HCT116 (cell line): ENCODE data around the gene SETD1A. TPM values are rescaled to one million over a fixed set of nuclear protein-coding genes. Genes with fewer than 3 reads are reported as not detected.

Experiments
- ATAC-seq: fragments of 200-7000 bp; cut with Tn5 transposase; 2 replicates; pipeline ENCODE4 v1.9.1; 2020; ENCODE audit warnings: mild to moderate bottlenecking, moderate library complexity
- BruUV-seq: library from RNA; stranded (reverse); fragments of 400-500 nt; replicated peaks from 2 replicates; lab custom pipeline; 2021; lab: Mats Ljungman, UMichigan
- CTCF ChIA-PET: fragments of 300-600 bp; sonication (Branson Sonifier 250); formaldehyde crosslinking; loops from one replicate; lab custom pipeline; 2021; ENCODE audit warnings: antibody characterized with exemption; lab: Charles Lee
- POLR2A ChIA-PET: fragments of 300-600, 350-600 bp; sonication (Branson Sonifier 250); formaldehyde crosslinking; loops from one replicate; lab custom pipeline; 2021; ENCODE audit warnings: antibody characterized with exemption; lab: Charles Lee
- RAD21 ChIA-PET, 2 experiments: fragments of 300-600 bp; sonication (Branson Sonifier 250); formaldehyde crosslinking; loops; one replicate each; lab custom pipeline; 2023; ENCODE audit warnings: low total read pairs in 2 of 2; ENCODE audit not compliant: uncharacterized antibody in 2 of 2, unreplicated experiment in 2 of 2, low non-redundant PET in 1 of 2; lab: Charles Lee
- DNase-seq: peaks from one replicate; pipeline ENCODE4 v3.0.0-alpha.2; 2010; ENCODE audit warnings: low read depth, low spot score
- H2AFZ ChIP-seq: fragments of 200-600 bp; shearing (Covaris generic), sonication (generic); 2 replicates; pipeline ENCODE4 v1.6.1; 2017; ENCODE audit warnings: low read depth, mixed run types, mixed read lengths, antibody characterized with exemption, low read length; ENCODE audit not compliant: poor library complexity, severe bottlenecking
- H3K27ac ChIP-seq: 2 replicates; pipeline ENCODE4 v1.5.1; 2012; ENCODE audit warnings: low read depth, low read length
- H3K27me3 ChIP-seq: fragments of 200-600 bp; sonication (generic); 2 replicates; pipeline ENCODE4 v1.6.1; 2016; ENCODE audit warnings: mixed run types, low read length, mixed read lengths; ENCODE audit not compliant: insufficient read depth
- H3K36me3 ChIP-seq, 2 experiments: fragments of 200-500 bp in 1 of 2; fragments of 200-600 bp in 1 of 2; sonication (Bioruptor generic) in 1 of 2; sonication (generic) in 1 of 2; 2 replicates each; pipeline versions ENCODE4 v1.5.1 to v1.6.1; 2014 to 2016; ENCODE audit warnings: low read length in 2 of 2, inconsistent platforms in 1 of 2, mixed read lengths in 1 of 2, mixed run types in 1 of 2; ENCODE audit not compliant: insufficient read depth in 2 of 2, control insufficient read depth in 1 of 2
- H3K4me1 ChIP-seq, 2 experiments: fragments of 200-600 bp in 1 of 2; sonication (generic) in 1 of 2; 2 replicates each; pipeline versions ENCODE4 v1.5.1 to v1.6.1; 2012 to 2017; ENCODE audit warnings: low read length in 2 of 2, inconsistent platforms in 1 of 2, mild to moderate bottlenecking in 1 of 2, mixed read lengths in 1 of 2, mixed run types in 1 of 2, moderate library complexity in 1 of 2; ENCODE audit not compliant: insufficient read depth in 2 of 2, control insufficient read depth in 1 of 2
- H3K4me2 ChIP-seq: fragments of 200-600 bp; sonication (generic); 2 replicates; pipeline ENCODE4 v1.6.1; 2017; ENCODE audit warnings: mixed run types, low read length, mixed read lengths
- H3K4me3 ChIP-seq, 2 experiments: fragments of 200-600 bp in 1 of 2; sonication (generic) in 1 of 2; replicated peaks in 1 of 2; 2 replicates each; pipeline ENCODE4 v1.5.1; 2011 to 2016; ENCODE audit warnings: low read length in 2 of 2, control low read depth in 1 of 2, low read depth in 1 of 2, mild to moderate bottlenecking in 1 of 2, mixed read lengths in 1 of 2, mixed run types in 1 of 2
- H3K79me2 ChIP-seq: fragments of 200-600 bp; sonication (generic); 2 replicates; pipeline ENCODE4 v1.6.1; 2017; ENCODE audit warnings: mild to moderate bottlenecking, mixed run types, low read length, moderate library complexity, mixed read lengths; ENCODE audit not compliant: insufficient read depth
- H3K9ac ChIP-seq: fragments of 200-600 bp; sonication (generic); 2 replicates; pipeline ENCODE4 v1.6.1; 2016; ENCODE audit warnings: low read length, mixed read lengths
- H3K9me2 ChIP-seq: fragments of 200-600 bp; sonication (generic), shearing (Covaris generic); 2 replicates; pipeline ENCODE4 v1.6.1; 2017; ENCODE audit warnings: mixed run types, mild to moderate bottlenecking, moderate library complexity; ENCODE audit not compliant: insufficient read depth
- H3K9me3 ChIP-seq, 2 experiments: fragments of 200-500 bp in 1 of 2; fragments of 200-600 bp in 1 of 2; sonication (Bioruptor generic) in 1 of 2; sonication (generic) in 1 of 2; 2 replicates each; pipeline ENCODE4 v1.6.1; 2014 to 2017; ENCODE audit warnings: low read length in 2 of 2, mixed read lengths in 2 of 2, inconsistent platforms in 1 of 2, low read depth in 1 of 2, mild to moderate bottlenecking in 1 of 2, mixed run types in 1 of 2, moderate library complexity in 1 of 2; ENCODE audit not compliant: control insufficient read depth in 1 of 2, insufficient read depth in 1 of 2
- H4K20me1 ChIP-seq: fragments of 200-600 bp; sonication (generic), shearing (Covaris generic); 2 replicates; pipeline ENCODE4 v1.6.1; 2017; ENCODE audit warnings: mixed run types, mild to moderate bottlenecking, moderate library complexity; ENCODE audit not compliant: insufficient read depth
- CBX3 ChIP-seq: IDR thresholded peaks from 2 replicates; pipeline ENCODE4 v1.6.1; 2012; ENCODE audit warnings: low read depth
- CEBPB ChIP-seq: IDR thresholded peaks from 2 replicates; pipeline ENCODE4 v1.6.1; 2012; ENCODE audit warnings: low read depth
- CTCF ChIP-seq, 3 experiments: fragments of 200-600 bp in 1 of 3; sonication (generic) in 1 of 3; IDR thresholded peaks in 2 of 3; conservative IDR thresholded peaks in 1 of 3; 2 replicates each; pipeline ENCODE4 v1.5.1; 2012 to 2017; ENCODE audit warnings: low read depth in 2 of 3, low read length in 2 of 3, antibody characterized with exemption in 1 of 3, borderline replicate concordance in 1 of 3, control low read depth in 1 of 3, mild to moderate bottlenecking in 1 of 3, mixed read lengths in 1 of 3, mixed run types in 1 of 3, moderate library complexity in 1 of 3; ENCODE audit not compliant: insufficient read depth in 1 of 3
- EGR1 ChIP-seq: IDR thresholded peaks from 2 replicates; pipeline ENCODE4 v1.6.1; 2012; ENCODE audit warnings: low read depth
- ELF1 ChIP-seq: IDR thresholded peaks from 2 replicates; pipeline ENCODE4 v1.6.1; 2012; ENCODE audit warnings: low read depth, borderline replicate concordance
- EZH2phosphoT487 ChIP-seq: fragments of 200-600 bp; IDR thresholded peaks from 2 replicates; pipeline ENCODE4 v1.6.1; 2018; ENCODE audit warnings: antibody characterized with exemption, borderline replicate concordance
- JUND ChIP-seq: IDR thresholded peaks from 2 replicates; pipeline ENCODE4 v1.6.1; 2012
- POLR2A ChIP-seq: IDR thresholded peaks from 2 replicates; pipeline ENCODE4 v1.7.0; 2011; ENCODE audit warnings: borderline replicate concordance; ENCODE audit not compliant: insufficient read depth, insufficient read length; ENCODE audit errors: extremely low read depth
- SIN3A ChIP-seq: IDR thresholded peaks from 2 replicates; pipeline ENCODE4 v1.6.1; 2012; ENCODE audit warnings: low read depth
- TCF7L2 ChIP-seq: IDR thresholded peaks from 2 replicates; pipeline ENCODE4 v1.7.0; 2011; ENCODE audit warnings: borderline replicate concordance, inconsistent platforms; ENCODE audit not compliant: insufficient read depth, insufficient read length; ENCODE audit errors: extremely low read depth
- ZFX ChIP-seq: fragments of 450-650 bp; IDR thresholded peaks from 2 replicates; pipeline ENCODE4 v1.6.1; 2017
- intact Hi-C: fragments of 100-400 bp; cut with micrococcal nuclease; formaldehyde crosslinking; loops from 2 replicates; pipeline ENCODE4 v1.10.0; 2022
- total RNA-seq: library from RNA; stranded (reverse); gene quantifications from one replicate; pipeline ENCODE4 v1.2.1, GENCODE V29; 2021; ENCODE audit not compliant: unreplicated experiment
- TF ChIP-seq, protein P1 (sequence below): IDR thresholded peaks from 2 replicates; pipeline ENCODE4 v1.6.1; 2012

The SETD1A gene
- total RNA-seq, 1 experiment from 2014 or later: 26.9 TPM

DNA sequence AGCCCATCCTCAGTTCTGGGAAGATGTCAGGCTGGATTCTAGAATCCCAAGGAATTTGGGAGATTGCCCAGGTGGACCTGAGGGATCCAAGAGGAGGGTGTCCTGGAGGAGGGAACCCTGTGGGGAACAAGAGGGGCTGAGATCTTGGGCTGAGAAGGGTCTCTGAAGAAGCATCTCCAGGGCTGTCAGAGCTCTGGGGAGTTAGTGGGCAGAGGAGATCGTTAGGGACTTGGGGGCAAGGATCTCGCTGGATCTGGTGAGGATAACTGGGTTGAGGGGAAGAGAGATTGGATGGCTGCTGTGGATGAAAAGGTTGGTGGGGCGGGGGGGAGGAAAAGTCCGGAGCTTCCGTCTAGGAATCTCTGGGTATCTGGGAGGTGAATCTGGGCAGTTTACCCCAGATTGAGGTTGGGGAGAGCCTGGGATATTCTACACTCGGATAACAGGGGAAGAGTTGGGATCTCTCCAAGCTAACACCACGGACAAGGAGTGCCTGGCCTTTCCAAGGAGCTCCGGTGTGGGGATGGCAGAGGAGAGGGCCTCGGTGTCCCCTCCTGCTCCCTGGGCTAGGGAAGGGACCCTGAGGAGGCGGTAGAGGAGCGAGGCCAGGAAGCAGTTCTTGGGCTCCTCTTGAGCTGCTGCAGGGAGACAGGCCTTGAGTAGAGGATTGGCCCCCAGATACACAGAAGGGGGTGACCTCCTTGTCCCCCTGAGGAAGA lies 32.5 kb upstream of the SETD1A start (continued):
- TF ChIP-seq CTCF (IDR thresholded peaks at IDR 0.05 in 2 of 3, conservative IDR thresholded peaks at IDR 0.05 in 1 of 3; ENCODE audit: borderline replicate concordance in 1 of 3, insufficient read depth in 1 of 3, low read depth in 2 of 3, low read length in 2 of 3) (no peak), EZH2phosphoT487 (no peak), CBX3 (no peak)

- H3K9ac ChIP-seq: no peak overlapping the region
- no peaks in the 10 kb centered on the region for H3K9me2 ChIP-seq
- intact Hi-C loops: no loop called here
- peaks cover 0 to 8% of the 10 kb centered on the region in 2 experiments; a peak in 3 of 4 replicates for H3K36me3 ChIP-seq
- H3K4me1 ChIP-seq: peaks cover 11 to 25% of the 10 kb centered on the region in 2 experiments; a peak in 3 of 4 replicates
- peak overlapping the region; percentile 95; the same call in 1 of the 2 replicates for H3K4me2 ChIP-seq
- no peak for TF ChIP-seq TCF7L2
- TF ChIP-seq SIN3A: no peak
- no peak for TF ChIP-seq CEBPB
- no peak for TF ChIP-seq JUND
- TF ChIP-seq ELF1: no peak
- TF ChIP-seq POLR2A: no peak
- no peak for TF ChIP-seq ZFX
- TF ChIP-seq, protein P1, sequence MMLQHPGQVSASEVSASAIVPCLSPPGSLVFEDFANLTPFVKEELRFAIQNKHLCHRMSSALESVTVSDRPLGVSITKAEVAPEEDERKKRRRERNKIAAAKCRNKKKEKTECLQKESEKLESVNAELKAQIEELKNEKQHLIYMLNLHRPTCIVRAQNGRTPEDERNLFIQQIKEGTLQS: no peak
- no peak for TF ChIP-seq EGR1
- no peaks in the 10 kb centered on the region for H3K27me3 ChIP-seq
- no peaks in the 10 kb centered on the region for H4K20me1 ChIP-seq
- ATAC-seq: no peak
- BruUV-seq: no TSS peak
- ChIA-PET POLR2A (no interaction called here), RAD21 (no interaction called here), CTCF (interaction anchor here (2.0 kb wide), 1 partner anchor 23 kb away, joined by 5 read pairs; no protein-coding TSS in a partner anchor)
- H3K27ac ChIP-seq: peak overlapping the region; percentile 67; the same call in 1 of the 2 replicates
- no peak for DNase-seq
- no peak overlapping the region for H3K4me3 ChIP-seq
- H3K9me3 ChIP-seq: no peaks in the 10 kb centered on the region
- peaks cover 10% of the 10 kb centered on the region; the same call in 1 of the 2 replicates for H3K79me2 ChIP-seq
- H2AFZ ChIP-seq: no peak overlapping the region
Observed at GRCh38 chr16:30925632-30925987, 31.9 kb upstream of the SETD1A start.
